Measurements from ENCODE around the gene RPH3AL. TPM values are rescaled to one million over a fixed set of nuclear protein-coding genes. Genes with fewer than 3 reads are reported as not detected.

The RPH3AL gene, protein sequence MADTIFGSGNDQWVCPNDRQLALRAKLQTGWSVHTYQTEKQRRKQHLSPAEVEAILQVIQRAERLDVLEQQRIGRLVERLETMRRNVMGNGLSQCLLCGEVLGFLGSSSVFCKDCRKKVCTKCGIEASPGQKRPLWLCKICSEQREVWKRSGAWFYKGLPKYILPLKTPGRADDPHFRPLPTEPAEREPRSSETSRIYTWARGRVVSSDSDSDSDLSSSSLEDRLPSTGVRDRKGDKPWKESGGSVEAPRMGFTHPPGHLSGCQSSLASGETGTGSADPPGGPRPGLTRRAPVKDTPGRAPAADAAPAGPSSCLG
- polyA plus RNA-seq (2013) = 1.7 and 1.8 TPM in 2 replicates

DNA sequence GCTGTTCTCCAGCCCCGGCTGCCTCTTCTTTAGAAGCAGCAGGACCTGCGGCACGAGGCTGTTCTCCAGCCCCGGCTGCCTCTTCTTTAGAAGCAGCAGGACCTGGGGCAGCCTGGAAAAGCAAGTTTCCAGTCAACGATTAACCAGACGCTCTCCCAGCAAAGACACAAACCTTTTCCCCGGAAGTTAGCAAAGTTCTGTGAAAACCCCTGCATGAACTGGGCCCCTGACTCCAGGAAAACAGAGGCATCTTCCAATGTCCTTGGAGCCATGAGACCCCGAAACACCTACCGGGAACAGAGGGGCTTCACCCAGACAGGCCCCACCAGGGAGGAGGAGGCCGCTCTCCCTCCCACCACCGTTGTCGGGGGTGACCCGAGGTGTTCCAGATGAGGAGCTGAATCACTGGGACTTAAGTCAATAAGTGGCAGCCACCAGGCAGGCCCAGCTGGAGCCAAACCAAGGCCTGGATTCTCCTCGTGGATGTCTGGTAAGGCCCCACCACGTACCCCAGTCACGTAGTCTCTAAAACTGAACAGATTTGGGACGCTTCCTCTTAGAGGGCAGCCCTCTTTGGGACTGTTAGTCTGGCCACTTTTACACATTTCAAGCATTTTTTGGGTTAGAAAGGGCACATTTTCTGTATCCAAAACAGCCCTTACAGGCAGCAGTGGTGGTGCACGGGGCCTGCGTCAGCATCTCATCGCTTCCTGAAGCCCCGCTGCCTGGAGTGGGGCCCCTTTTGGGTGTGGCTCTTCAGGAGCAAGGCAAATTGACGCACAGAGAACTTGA is at the start of gene RPH3AL:
Gene RPH3AL, minus strand, starts transcription at position 387 of the 792 bp plus-strand sequence. CDS start 25,264 bp downstream, outside the sequence.
- DNase-seq = no peak
- H3K79me1 ChIP-seq (ENCODE audit: low read length) = peaks cover 12% of the 10 kb centered on the region
- peak within 1 kb of the TSS; percentile 23 for H2BK12ac ChIP-seq (ENCODE audit: low read length)
- H4K12ac ChIP-seq (ENCODE audit: low read depth, low read length) = no peak within 1 kb of the TSS
- no peak within 1 kb of the TSS for H2AK5ac ChIP-seq (ENCODE audit: low read length)
- no CpG with 5 or more reads among the region's 22 CpGs for WGBS (ENCODE audit: extremely low coverage, insufficient coverage, insufficient read length)
- H3K14ac ChIP-seq (ENCODE audit: low read length) = peak within 1 kb of the TSS; percentile 10
- H3K36me3 ChIP-seq (ENCODE audit: control insufficient read depth in 1 of 2, insufficient read depth in 2 of 2, low read length in 2 of 2) = no peaks in the 10 kb centered on the region
- H2BK5ac ChIP-seq (ENCODE audit: low read depth, low read length, poor library complexity) = peak within 1 kb of the TSS; percentile 4
- H3K79me2 ChIP-seq (ENCODE audit: control insufficient read depth, insufficient read depth, low read length, poor library complexity) = no peaks in the 10 kb centered on the region
- H3K9ac ChIP-seq (ENCODE audit: low read length) = no peak within 1 kb of the TSS
- H3K27me3 ChIP-seq (ENCODE audit: insufficient read depth, low read length) = no peaks in the 10 kb centered on the region
- H3K27ac ChIP-seq (ENCODE audit: low read depth, low read length) = no peak within 1 kb of the TSS
- H4K91ac ChIP-seq (ENCODE audit: low read depth, low read length) = peak within 1 kb of the TSS; percentile 70
- H3K4me1 ChIP-seq (ENCODE audit: control insufficient read depth in 1 of 2, insufficient read depth in 2 of 2, low read length in 2 of 2) = peaks cover 15 to 20% of the 10 kb centered on the region in 2 experiments
- H2BK120ac ChIP-seq (ENCODE audit: insufficient read depth, low read length, poor library complexity) = peak within 1 kb of the TSS; percentile 53
- H3K4ac ChIP-seq (ENCODE audit: low read depth, low read length) = no peak within 1 kb of the TSS
- H3K9me3 ChIP-seq (ENCODE audit: insufficient read depth, low read depth, low read length) = peaks cover 10% of the 10 kb centered on the region
- peak within 1 kb of the TSS; percentile 35 for H3K4me2 ChIP-seq (ENCODE audit: low read length)
- peak within 1 kb of the TSS; percentile 67 for H4K8ac ChIP-seq (ENCODE audit: low read depth, low read length)
- H3K18ac ChIP-seq (ENCODE audit: low read length) = peak within 1 kb of the TSS; percentile 50
- H2AFZ ChIP-seq (ENCODE audit: insufficient read depth, low read length, poor library complexity) = peak within 1 kb of the TSS; percentile 32
- H3K23ac ChIP-seq (ENCODE audit: low read length) = no peak within 1 kb of the TSS
- H3K4me3 ChIP-seq (ENCODE audit: low read depth, low read length) = no peak within 1 kb of the TSS

DNA sequence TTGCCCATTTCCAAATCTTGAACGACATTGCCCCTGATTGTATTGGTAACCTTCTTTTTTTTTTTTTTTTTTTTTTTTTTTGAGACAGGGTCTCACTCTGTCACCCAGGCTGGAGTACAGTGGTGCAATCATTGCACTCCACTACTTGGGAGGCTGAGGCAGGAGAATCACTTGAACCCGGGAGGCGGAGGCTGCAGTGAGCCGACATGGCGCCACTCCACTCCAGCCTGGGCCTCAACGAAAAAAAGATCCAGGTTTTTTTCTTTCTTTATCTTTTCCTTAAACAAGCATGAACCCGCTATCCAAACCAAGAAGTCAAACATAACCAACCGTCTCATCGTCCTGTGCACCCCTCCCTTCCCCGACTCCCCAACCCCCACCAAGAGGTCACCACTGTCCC is 47.6 kb upstream of the RPH3AL start:
- Histone ChIP-seq H4K12ac (ENCODE audit: low read depth, low read length) (no peak overlapping the region), H3K9ac (ENCODE audit: low read length) (no peak overlapping the region), H3K4me2 (ENCODE audit: low read length) (no peak overlapping the region), H3K18ac (ENCODE audit: low read length) (no peak overlapping the region), H2BK5ac (ENCODE audit: low read depth, low read length, poor library complexity) (no peak overlapping the region), H2AFZ (ENCODE audit: insufficient read depth, low read length, poor library complexity) (no peak overlapping the region), H3K36me3 (ENCODE audit: control insufficient read depth in 1 of 2, insufficient read depth in 2 of 2, low read length in 2 of 2) (no peaks in the 10 kb centered on the region), H3K4ac (ENCODE audit: low read depth, low read length) (no peak overlapping the region), H2BK12ac (ENCODE audit: low read length) (no peak overlapping the region), H4K91ac (ENCODE audit: low read depth, low read length) (no peak overlapping the region), H3K9me3 (ENCODE audit: insufficient read depth, low read depth, low read length) (peaks cover 2% of the 10 kb centered on the region), H3K79me2 (ENCODE audit: control insufficient read depth, insufficient read depth, low read length, poor library complexity) (no peaks in the 10 kb centered on the region), H3K23ac (ENCODE audit: low read length) (no peak overlapping the region), H2AK5ac (ENCODE audit: low read length) (no peak overlapping the region), H4K8ac (ENCODE audit: low read depth, low read length) (no peak overlapping the region), H3K27me3 (ENCODE audit: insufficient read depth, low read length) (no peaks in the 10 kb centered on the region), H3K27ac (ENCODE audit: low read depth, low read length) (no peak overlapping the region), H3K14ac (ENCODE audit: low read length) (no peak overlapping the region), H3K4me3 (ENCODE audit: low read depth, low read length) (no peak overlapping the region), H3K4me1 (ENCODE audit: control insufficient read depth in 1 of 2, insufficient read depth in 2 of 2, low read length in 2 of 2) (no peaks in the 10 kb centered on the region), H3K79me1 (ENCODE audit: low read length) (no peaks in the 10 kb centered on the region), H2BK120ac (ENCODE audit: insufficient read depth, low read length, poor library complexity) (no peak overlapping the region)
- DNase-seq = no peak
- WGBS (ENCODE audit: extremely low coverage, insufficient coverage, insufficient read length) = no CpG with 5 or more reads among the region's 10 CpGs

DNA sequence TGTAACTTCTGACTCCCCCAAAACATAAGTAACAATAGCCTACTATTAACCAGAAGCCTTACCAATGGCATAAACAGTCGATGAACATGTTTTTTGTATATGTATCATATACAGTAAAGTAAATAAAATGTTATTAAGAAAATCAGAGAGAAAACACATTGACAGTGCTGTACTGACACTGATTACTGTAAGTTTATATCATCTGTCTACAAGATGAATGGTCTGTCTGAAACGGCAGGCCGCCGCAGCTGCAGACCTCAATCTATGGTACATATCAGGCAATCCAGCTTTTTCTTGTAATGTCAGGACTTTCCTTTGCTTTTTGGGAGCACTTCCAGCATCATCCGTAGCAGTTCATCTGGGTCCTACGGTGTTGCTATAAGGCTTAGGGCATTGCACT is 44.2 kb upstream of the RPH3AL start:
- no peaks in the 10 kb centered on the region for H3K79me1 ChIP-seq (ENCODE audit: low read length)
- no peak overlapping the region for H3K27ac ChIP-seq (ENCODE audit: low read depth, low read length)
- no peak overlapping the region for H3K4me2 ChIP-seq (ENCODE audit: low read length)
- H3K23ac ChIP-seq (ENCODE audit: low read length) = no peak overlapping the region
- no peak for DNase-seq
- H2AFZ ChIP-seq (ENCODE audit: insufficient read depth, low read length, poor library complexity) = no peak overlapping the region
- no peak overlapping the region for H3K4ac ChIP-seq (ENCODE audit: low read depth, low read length)
- H2BK5ac ChIP-seq (ENCODE audit: low read depth, low read length, poor library complexity) = no peak overlapping the region
- no peak overlapping the region for H2BK12ac ChIP-seq (ENCODE audit: low read length)
- H3K27me3 ChIP-seq (ENCODE audit: insufficient read depth, low read length) = no peaks in the 10 kb centered on the region
- H3K9me3 ChIP-seq (ENCODE audit: insufficient read depth, low read depth, low read length) = no peaks in the 10 kb centered on the region
- no peak overlapping the region for H3K9ac ChIP-seq (ENCODE audit: low read length)
- H4K8ac ChIP-seq (ENCODE audit: low read depth, low read length) = no peak overlapping the region
- no peak overlapping the region for H4K12ac ChIP-seq (ENCODE audit: low read depth, low read length)
- H3K36me3 ChIP-seq (ENCODE audit: control insufficient read depth in 1 of 2, insufficient read depth in 2 of 2, low read length in 2 of 2) = no peaks in the 10 kb centered on the region
- no peak overlapping the region for H3K18ac ChIP-seq (ENCODE audit: low read length)
- no peaks in the 10 kb centered on the region for H3K79me2 ChIP-seq (ENCODE audit: control insufficient read depth, insufficient read depth, low read length, poor library complexity)
- H2BK120ac ChIP-seq (ENCODE audit: insufficient read depth, low read length, poor library complexity) = no peak overlapping the region
- no peaks in the 10 kb centered on the region for H3K4me1 ChIP-seq (ENCODE audit: control insufficient read depth in 1 of 2, insufficient read depth in 2 of 2, low read length in 2 of 2)
- WGBS (ENCODE audit: extremely low coverage, insufficient coverage, insufficient read length) = no CpG with 5 or more reads among the region's 6 CpGs
- H2AK5ac ChIP-seq (ENCODE audit: low read length) = no peak overlapping the region
- no peak overlapping the region for H3K14ac ChIP-seq (ENCODE audit: low read length)
- H3K4me3 ChIP-seq (ENCODE audit: low read depth, low read length) = no peak overlapping the region
- no peak overlapping the region for H4K91ac ChIP-seq (ENCODE audit: low read depth, low read length)

DNA sequence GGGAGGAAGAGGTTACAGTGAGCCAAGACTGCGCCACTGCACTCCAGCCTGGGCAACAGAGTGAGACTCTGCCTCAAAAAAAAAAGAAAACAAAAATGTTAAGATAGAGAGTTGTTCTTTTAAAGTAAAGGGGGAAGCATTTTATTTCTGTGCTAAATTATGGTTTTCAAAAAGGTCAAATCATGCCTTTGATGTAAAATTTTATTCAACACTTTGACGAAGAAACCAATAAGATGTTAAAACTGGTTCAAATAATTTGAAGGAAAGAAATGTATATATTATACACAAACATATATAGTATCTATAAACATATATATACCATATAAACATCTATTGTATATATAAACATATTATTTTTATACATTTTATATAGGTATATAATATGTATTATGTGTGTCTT is 43.4 kb upstream of the RPH3AL start:
- Histone ChIP-seq H3K79me2 (ENCODE audit: control insufficient read depth, insufficient read depth, low read length, poor library complexity) (no peaks in the 10 kb centered on the region), H3K23ac (ENCODE audit: low read length) (no peak overlapping the region), H4K12ac (ENCODE audit: low read depth, low read length) (no peak overlapping the region), H3K4me1 (ENCODE audit: control insufficient read depth in 1 of 2, insufficient read depth in 2 of 2, low read length in 2 of 2) (no peaks in the 10 kb centered on the region), H3K18ac (ENCODE audit: low read length) (no peak overlapping the region), H2AFZ (ENCODE audit: insufficient read depth, low read length, poor library complexity) (no peak overlapping the region), H3K9me3 (ENCODE audit: insufficient read depth, low read depth, low read length) (no peaks in the 10 kb centered on the region), H2BK5ac (ENCODE audit: low read depth, low read length, poor library complexity) (no peak overlapping the region), H3K9ac (ENCODE audit: low read length) (no peak overlapping the region), H2BK12ac (ENCODE audit: low read length) (no peak overlapping the region), H3K36me3 (ENCODE audit: control insufficient read depth in 1 of 2, insufficient read depth in 2 of 2, low read length in 2 of 2) (no peaks in the 10 kb centered on the region), H3K4ac (ENCODE audit: low read depth, low read length) (no peak overlapping the region), H3K4me2 (ENCODE audit: low read length) (no peak overlapping the region), H3K79me1 (ENCODE audit: low read length) (no peaks in the 10 kb centered on the region), H2AK5ac (ENCODE audit: low read length) (no peak overlapping the region), H4K8ac (ENCODE audit: low read depth, low read length) (no peak overlapping the region), H3K4me3 (ENCODE audit: low read depth, low read length) (no peak overlapping the region), H4K91ac (ENCODE audit: low read depth, low read length) (no peak overlapping the region), H3K27me3 (ENCODE audit: insufficient read depth, low read length) (no peaks in the 10 kb centered on the region), H3K27ac (ENCODE audit: low read depth, low read length) (no peak overlapping the region), H3K14ac (ENCODE audit: low read length) (no peak overlapping the region), H2BK120ac (ENCODE audit: insufficient read depth, low read length, poor library complexity) (no peak overlapping the region)
- no CpG with 5 or more reads among the region's 2 CpGs for WGBS (ENCODE audit: extremely low coverage, insufficient coverage, insufficient read length)
- no peak for DNase-seq

Data from trophoblast cell (in vitro differentiated cells and primary cell).